Right lobe of liver (tissue), 4 donors: Measurements from ENCODE around the gene AGAP2.

Experiments
- POLR2A ChIP-seq: fragments of 450-650 bp; IDR thresholded peaks from one replicate; pipeline ENCODE4 v1.6.1; 2017; ENCODE audit warnings: antibody characterized with exemption, mild to moderate bottlenecking
- TF ChIP-seq, protein P1 (sequence below), 4 donors: fragments of 200-600 bp in 3 of 4; fragments of 450-650 bp in 1 of 4; IDR thresholded peaks; one replicate each; pipeline versions ENCODE4 v1.5.1 to v1.8.0; 2016 to 2022; ENCODE audit warnings: antibody characterized with exemption in 4 of 4, mild to moderate bottlenecking in 2 of 4
- donor health status: DM: no; HTN: no; CAD: no.
- donor health status: DM: no; HTN: no; CAD: no.
- donor health status: DM: no; HTN: yes; CAD: no.

DNA sequence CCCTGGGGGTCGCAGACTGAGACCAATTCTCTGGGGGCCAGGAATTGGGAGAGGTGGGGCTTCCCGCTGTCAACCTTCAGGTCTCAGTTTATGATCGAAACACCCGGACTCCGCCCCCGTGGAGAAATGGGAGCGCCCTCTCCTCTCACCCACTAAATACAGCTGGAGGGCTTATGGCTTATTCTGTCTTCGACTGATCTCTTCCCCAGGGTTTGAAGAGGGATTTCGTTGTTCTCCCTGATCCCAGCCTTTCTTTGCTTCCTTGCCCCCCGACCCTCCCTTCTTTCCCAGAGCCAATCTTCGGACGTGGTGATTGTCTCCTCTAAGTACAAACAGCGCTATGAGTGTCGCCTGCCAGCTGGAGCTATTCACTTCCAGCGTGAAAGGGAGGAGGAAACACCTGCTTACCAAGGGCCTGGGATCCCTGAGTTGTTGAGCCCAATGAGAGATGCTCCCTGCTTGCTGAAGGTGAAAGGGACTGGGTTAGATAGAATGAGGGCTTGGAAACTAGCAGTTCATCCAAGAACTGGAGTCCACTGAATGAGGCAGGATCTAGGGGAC is 44.0 kb downstream of the AGAP2 start:
- no peak for TF ChIP-seq POLR2A
- TF ChIP-seq, protein P1, sequence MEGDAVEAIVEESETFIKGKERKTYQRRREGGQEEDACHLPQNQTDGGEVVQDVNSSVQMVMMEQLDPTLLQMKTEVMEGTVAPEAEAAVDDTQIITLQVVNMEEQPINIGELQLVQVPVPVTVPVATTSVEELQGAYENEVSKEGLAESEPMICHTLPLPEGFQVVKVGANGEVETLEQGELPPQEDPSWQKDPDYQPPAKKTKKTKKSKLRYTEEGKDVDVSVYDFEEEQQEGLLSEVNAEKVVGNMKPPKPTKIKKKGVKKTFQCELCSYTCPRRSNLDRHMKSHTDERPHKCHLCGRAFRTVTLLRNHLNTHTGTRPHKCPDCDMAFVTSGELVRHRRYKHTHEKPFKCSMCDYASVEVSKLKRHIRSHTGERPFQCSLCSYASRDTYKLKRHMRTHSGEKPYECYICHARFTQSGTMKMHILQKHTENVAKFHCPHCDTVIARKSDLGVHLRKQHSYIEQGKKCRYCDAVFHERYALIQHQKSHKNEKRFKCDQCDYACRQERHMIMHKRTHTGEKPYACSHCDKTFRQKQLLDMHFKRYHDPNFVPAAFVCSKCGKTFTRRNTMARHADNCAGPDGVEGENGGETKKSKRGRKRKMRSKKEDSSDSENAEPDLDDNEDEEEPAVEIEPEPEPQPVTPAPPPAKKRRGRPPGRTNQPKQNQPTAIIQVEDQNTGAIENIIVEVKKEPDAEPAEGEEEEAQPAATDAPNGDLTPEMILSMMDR (IDR thresholded peaks at IDR 0.05) = no peak
